Measurements from ENCODE around the gene STON2.

The STON2 gene

GRCh38 chr14:81311778-81312177, 88.3 kb downstream of the STON2 start:
- Histone ChIP-seq H3K4me2 (ENCODE audit: low read depth, low read length, poor library complexity, severe bottlenecking) (no peak overlapping the region), H4K20me1 (ENCODE audit: low read depth, low read length) (no peaks in the 10 kb centered on the region), H3F3A (ENCODE audit: insufficient read depth) (no peaks in the 10 kb centered on the region), H3K4me3 (ENCODE audit: insufficient read depth, low read length, poor library complexity, severe bottlenecking) (no peak overlapping the region), H3K9ac (ENCODE audit: low read length) (no peak overlapping the region), H3K79me2 (ENCODE audit: insufficient read depth, low read length) (no peaks in the 10 kb centered on the region), H3K9me3 (ENCODE audit: insufficient read depth, low read length) (no peaks in the 10 kb centered on the region), H3K27me3 (ENCODE audit: low read length) (no peaks in the 10 kb centered on the region), H3K27ac (ENCODE audit: low read depth, low read length) (no peak overlapping the region), H2AFZ (ENCODE audit: low read depth, low read length, severe bottlenecking) (no peak overlapping the region), H3K9me2 (replicated peaks; ENCODE audit: insufficient read depth, low read length) (no peaks in the 10 kb centered on the region), H3K36me3 (ENCODE audit: low read length) (no peaks in the 10 kb centered on the region)
- TF ChIP-seq CTCF (IDR thresholded peaks at IDR 0.05; ENCODE audit: insufficient read depth, low read length, poor library complexity, severe bottlenecking) (no peak), EZH2phosphoT487 (conservative IDR thresholded peaks at IDR 0.05; ENCODE audit: low read length) (no peak)

GRCh38 chr14:81311141-81311540, 89.0 kb downstream of the STON2 start:
- H3K36me3 ChIP-seq (ENCODE audit: low read length) = no peaks in the 10 kb centered on the region
- TF ChIP-seq EZH2phosphoT487 (conservative IDR thresholded peaks at IDR 0.05; ENCODE audit: low read length) (no peak), CTCF (IDR thresholded peaks at IDR 0.05; ENCODE audit: insufficient read depth, low read length, poor library complexity, severe bottlenecking) (no peak)

GRCh38 chr14:81310606-81311005, 89.5 kb downstream of the STON2 start:
- H3K9me3 ChIP-seq (ENCODE audit: insufficient read depth, low read length) = no peaks in the 10 kb centered on the region
- H3F3A ChIP-seq (ENCODE audit: insufficient read depth) = no peaks in the 10 kb centered on the region
- no peak overlapping the region for H3K27ac ChIP-seq (ENCODE audit: low read depth, low read length)
- no peak overlapping the region for H2AFZ ChIP-seq (ENCODE audit: low read depth, low read length, severe bottlenecking)
- H3K9ac ChIP-seq (ENCODE audit: low read length) = no peak overlapping the region
- H3K27me3 ChIP-seq (ENCODE audit: low read length) = no peaks in the 10 kb centered on the region
- no peaks in the 10 kb centered on the region for H3K36me3 ChIP-seq (ENCODE audit: low read length)
- no peaks in the 10 kb centered on the region for H3K79me2 ChIP-seq (ENCODE audit: insufficient read depth, low read length)
- H3K4me3 ChIP-seq (ENCODE audit: insufficient read depth, low read length, poor library complexity, severe bottlenecking) = no peak overlapping the region
- no peak overlapping the region for H3K4me2 ChIP-seq (ENCODE audit: low read depth, low read length, poor library complexity, severe bottlenecking)
- no peak for TF ChIP-seq EZH2phosphoT487 (conservative IDR thresholded peaks at IDR 0.05; ENCODE audit: low read length)
- no peak for TF ChIP-seq CTCF (IDR thresholded peaks at IDR 0.05; ENCODE audit: insufficient read depth, low read length, poor library complexity, severe bottlenecking)
- no peaks in the 10 kb centered on the region for H3K9me2 ChIP-seq (replicated peaks; ENCODE audit: insufficient read depth, low read length)
- H4K20me1 ChIP-seq (ENCODE audit: low read depth, low read length) = no peaks in the 10 kb centered on the region

More at GRCh38 chr14:81311141-81311540, 89.0 kb downstream of the STON2 start:
- no peak overlapping the region for H3K4me3 ChIP-seq (ENCODE audit: insufficient read depth, low read length, poor library complexity, severe bottlenecking)
- no peaks in the 10 kb centered on the region for H4K20me1 ChIP-seq (ENCODE audit: low read depth, low read length)
- H3F3A ChIP-seq (ENCODE audit: insufficient read depth) = no peaks in the 10 kb centered on the region
- no peak overlapping the region for H3K27ac ChIP-seq (ENCODE audit: low read depth, low read length)
- H3K9me2 ChIP-seq (replicated peaks; ENCODE audit: insufficient read depth, low read length) = no peaks in the 10 kb centered on the region
- no peaks in the 10 kb centered on the region for H3K79me2 ChIP-seq (ENCODE audit: insufficient read depth, low read length)
- H3K9me3 ChIP-seq (ENCODE audit: insufficient read depth, low read length) = no peaks in the 10 kb centered on the region
- no peaks in the 10 kb centered on the region for H3K27me3 ChIP-seq (ENCODE audit: low read length)
- H2AFZ ChIP-seq (ENCODE audit: low read depth, low read length, severe bottlenecking) = no peak overlapping the region
- no peak overlapping the region for H3K9ac ChIP-seq (ENCODE audit: low read length)
- no peak overlapping the region for H3K4me2 ChIP-seq (ENCODE audit: low read depth, low read length, poor library complexity, severe bottlenecking)
